Renal cortex interstitium (tissue), 11 donors: Measurements from ENCODE around the gene PARVB. TPM values are rescaled to one million over a fixed set of nuclear protein-coding genes. Genes with fewer than 3 reads are reported as not detected.
"Not testable (repeated sequence)": the region's sequence is repeated elsewhere in the genome, so short reads cannot be mapped to it uniquely, and the experiment has no call there.

Source experiments
- DNase-seq, 11 donors: peaks; one replicate each; pipeline ENCODE4 v3.0.0-alpha.2; 2013; ENCODE audit warnings: low read depth in 9 of 11, low spot score in 4 of 11; ENCODE audit errors: extremely low read depth in 1 of 11
- polyA plus RNA-seq, 3 donors: library from polyadenylated mRNA; unstranded; fragments of 120-200 nt; gene quantifications; one replicate each; pipeline ENCODE4 v1.2.1, GENCODE V29; 2013; ENCODE audit not compliant: insufficient read length in 3 of 3

PARVB gene
- polyA plus RNA-seq, 3 donors, result 16.2 to 21.7 (median 20.2) TPM

DNA sequence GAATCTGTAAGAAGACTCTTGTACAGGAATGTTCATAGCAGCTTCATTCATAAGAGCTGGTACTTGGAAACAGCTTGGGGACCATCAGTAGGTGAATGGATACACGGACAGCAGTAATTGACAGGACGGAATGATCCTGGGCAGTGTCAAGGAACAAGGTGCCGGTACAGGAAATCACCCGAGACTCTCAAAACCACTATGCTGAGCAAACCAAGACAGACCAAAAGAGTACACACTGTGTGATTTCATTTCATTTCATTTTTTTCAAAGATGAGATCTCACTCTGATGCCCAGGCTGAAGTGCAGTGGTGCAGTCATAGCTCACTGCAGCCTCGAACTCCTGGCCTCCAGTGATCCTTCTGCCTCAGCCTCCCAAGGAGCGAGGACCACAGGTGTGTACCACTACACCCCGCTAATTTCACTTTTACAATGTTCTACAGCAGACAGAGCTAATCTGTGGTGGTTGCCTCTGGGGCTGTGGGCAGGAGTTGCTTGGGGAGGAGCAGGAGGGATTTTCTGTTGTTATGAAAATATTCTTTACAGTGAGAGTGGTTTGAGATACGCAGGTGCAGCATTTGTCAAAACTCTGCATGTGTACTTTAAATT is 15.6 kb downstream of the PARVB start:
- no peak for DNase-seq

DNA sequence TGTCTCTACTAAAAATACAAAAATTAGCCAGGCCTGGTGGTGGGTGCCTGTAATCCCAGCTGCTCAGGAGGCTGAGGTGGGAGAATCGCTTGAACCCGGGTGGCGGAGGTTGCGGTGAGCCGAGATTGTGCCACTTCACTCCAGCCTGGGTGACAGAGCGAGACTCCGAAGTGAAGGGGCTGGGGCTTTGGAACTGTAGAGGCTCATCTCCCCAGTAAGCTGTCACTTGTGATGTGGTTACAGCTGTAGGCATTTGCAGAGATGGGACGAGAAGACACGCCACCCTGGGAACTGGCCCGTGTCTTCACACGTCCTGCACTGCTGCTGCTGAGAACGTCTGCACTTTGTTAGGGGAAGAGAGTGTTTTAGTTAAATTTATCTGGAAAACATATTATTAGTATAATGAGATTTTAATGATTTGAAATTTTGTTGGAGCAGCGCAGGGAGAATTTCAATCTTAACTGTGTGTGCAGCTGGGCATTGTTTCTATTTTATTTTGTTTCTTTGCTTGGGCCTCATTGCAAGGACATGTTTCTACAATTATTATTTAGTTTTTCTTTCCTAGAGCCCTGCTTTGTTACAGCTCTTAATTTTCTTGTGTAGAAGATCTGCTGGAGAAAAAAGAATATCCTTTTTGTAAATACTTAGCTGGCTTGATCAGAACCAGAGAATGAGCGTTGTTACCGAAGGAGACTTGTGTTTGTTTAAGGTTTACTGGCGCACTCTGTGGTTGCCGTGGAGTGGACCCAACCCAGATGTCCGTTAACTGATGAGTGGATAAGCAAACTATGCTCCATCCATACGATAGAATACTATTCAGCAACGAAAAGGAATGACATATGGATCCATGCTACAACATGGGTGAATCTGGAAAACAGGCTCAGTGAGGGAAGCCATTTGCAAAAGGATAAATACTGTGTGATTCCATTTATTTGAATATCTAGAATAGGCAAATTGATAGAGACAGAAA is 18.4 kb downstream of the PARVB start:
- no peak for DNase-seq

DNA sequence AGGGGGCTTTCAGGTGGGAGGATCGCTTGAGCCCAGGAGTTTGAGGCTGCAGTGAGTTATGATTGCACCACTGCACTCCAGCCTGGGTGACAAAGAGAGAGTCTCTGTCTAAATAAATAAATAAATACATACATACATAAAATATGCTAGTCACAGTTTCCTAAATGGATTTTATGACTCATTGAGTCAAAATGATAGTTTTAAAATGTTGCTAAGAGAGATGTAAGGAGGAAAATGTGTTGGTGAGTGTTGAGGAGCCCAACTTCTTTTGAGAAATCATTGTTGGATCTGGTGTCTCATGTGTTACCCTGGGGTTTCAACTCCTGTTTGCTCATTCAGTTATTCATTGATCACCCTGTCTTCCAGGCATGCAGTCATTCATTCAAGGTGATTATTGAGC is 21.0 kb downstream of the PARVB start:
- DNase-seq, result no peak

DNA sequence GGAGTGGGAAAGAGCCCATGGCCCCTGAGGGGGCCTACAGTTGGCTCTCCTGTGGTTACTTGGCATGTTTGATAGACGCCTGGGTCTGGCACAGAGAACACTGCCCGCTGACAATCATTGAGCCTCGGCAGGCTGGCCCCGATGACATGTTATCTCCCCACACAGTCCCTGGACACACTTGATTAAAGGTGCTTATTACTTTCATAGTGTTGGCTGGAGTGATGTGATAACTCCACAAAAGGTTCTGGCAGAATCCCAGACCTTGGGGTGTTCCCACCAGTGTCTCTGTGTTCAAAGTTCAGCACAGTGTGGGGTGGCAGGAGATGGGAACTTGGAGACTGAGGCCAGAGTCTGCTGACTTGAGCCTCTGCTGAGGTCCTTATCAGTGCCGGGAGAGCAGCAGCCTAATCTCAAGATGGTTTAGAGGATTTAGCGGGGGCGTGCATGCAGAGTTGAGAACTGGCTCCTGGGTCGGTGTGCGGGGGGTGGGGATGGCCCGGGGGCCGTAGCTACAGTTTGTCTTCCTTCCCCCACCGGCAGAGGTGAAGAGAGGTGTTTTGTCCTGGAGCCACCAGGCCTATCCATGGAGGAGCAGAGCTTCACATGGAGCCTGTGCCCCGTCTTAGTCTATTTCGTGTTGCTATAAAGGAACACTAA is 22.5 kb downstream of the PARVB start:
- DNase-seq, result no peak

DNA sequence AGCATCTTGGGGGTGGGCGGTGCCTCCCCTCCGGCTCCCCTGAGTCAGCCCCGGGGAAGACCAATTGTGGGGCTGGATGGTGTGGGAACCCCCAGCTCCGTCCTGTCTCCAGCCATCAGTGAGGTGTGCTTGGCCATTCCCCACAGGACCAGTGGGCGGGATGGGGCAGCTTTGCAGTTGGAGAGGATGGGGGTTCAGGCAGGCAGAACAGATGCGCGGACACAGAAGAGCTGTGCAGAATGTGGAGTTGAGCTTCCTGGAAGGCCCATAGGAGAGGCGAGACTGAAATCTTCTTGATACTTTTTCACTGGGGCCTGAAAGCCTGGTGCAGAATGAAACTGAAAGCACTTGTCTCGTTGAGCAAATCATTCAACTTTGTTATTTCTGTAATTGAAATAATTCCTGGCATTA is 23.8 kb downstream of the PARVB start:
- no peak for DNase-seq

DNA sequence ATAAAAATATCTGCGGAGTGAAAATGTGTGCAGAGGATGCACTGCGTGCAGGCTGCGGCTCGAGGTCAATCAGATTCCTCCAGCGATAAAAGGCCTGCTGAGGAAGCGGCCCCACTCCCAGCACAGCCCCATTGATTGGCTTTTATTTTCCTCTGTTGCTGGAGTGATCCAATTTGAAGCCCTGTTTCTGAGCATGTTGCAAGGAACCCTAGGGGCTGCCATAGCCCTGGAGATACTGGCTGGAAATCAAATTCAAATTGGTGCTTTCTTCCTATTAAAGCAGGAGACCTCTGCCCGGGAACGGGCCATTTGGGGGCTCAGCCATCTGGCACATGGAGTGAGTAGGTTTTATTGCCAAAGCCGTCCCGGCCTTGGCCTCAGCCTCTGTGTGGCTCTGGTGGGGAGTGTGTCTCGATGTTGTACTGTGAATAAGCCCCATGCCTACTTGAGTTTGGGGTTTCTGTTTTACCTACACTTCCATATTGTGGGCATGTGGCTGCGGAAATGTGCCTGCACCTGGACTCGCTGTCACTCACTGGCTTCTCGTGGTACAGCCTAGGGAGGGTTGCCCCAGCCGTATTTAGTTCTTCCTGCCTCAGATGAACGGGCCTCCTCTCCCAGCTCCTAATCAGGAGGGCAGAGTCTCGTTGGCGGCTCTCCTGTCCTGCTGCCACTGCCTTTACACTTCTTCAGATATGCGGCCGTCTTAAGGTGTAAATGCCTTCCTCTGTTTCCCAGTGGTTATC is 25.6 kb downstream of the PARVB start:
- DNase-seq, result no peak

DNA sequence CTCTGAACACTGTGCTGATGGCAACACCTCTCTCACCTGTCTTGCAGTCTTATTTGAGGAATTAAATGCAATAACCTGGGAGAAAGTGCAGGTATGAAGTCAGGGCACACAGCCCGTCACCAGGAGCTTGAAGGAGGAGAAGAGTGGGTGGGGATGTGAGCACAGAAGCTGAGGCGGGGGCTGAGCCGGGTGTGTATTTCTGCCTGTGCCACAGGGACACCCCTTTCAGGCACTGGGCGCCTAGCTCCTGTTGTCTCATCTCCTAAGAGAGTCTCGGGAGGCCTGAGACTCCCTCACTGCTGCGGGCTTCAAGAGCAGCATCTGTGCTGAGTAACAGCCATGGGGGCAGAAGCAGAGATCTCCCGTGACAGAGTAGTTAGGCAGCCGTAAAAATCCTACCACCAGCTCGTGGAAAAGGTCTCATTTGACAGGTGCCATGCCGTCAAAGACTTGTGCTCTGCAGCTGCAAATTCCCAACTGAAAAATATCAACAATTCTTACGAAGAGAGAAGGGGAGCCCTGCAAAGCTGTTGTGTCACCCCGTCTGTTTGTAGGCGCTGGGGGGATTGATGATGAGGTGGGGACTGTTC is 26.8 kb downstream of the PARVB start:
- no peak for DNase-seq

DNA sequence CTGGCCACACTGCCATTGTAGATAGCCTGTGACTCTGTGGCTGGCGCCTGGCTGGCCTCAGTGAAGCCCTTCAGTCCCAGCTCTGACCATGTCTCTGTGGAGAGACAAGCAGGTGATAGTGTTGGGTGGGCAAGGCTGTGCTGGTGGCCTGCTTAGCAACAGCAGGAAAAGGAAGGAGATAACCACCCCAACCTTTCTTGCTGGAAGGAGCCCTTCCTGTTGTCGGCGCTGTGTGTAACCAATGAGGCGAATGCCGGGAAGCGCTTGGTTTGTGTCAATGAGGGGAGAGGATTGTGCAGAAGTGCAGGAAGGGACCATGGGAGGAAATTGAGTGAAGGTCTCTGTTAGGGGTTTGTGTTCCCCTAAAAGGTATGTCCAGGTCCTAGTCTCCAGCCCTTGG is 27.3 kb downstream of the PARVB start:
- no peak for DNase-seq

DNA sequence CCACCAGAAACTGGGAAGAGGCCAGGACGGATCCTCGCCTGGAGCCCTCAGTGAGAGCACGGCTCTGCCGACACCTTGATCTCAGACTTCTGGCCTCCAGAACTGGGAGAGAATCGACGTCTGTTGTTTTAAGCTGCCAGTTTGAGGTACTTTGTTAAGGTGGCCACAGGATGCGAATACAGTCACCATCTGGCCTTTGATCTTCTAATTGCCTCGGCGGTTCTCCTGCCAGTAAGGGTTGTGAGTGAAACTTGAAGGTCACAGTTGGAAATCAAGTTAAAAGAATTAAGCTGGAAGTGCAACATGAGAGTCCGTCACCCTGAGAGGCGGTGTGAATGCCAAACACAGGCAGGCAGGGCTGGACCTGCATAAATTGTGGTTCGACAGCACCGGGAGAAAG is 27.9 kb downstream of the PARVB start:
- no peak for DNase-seq

DNA sequence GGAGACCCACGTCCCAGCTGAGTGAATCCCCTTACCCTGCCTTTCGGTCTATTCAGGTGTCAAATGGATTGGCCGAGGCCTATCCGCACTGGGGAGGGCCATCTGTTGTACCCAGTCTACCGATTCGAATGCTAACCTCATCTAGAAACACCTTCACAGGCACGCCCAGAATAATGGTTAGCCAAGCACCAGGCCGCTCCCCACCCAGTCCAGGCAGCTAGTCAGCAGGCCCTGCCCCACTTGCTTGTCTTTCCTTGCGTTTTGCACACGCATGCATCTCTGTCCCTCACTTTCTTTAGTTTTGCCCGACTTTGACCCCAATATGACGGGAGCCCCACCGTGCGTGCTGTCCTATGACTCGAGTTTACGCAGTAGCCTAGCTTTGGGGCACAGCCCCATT is 31.7 kb downstream of the PARVB start:
- DNase-seq, result no peak

DNA sequence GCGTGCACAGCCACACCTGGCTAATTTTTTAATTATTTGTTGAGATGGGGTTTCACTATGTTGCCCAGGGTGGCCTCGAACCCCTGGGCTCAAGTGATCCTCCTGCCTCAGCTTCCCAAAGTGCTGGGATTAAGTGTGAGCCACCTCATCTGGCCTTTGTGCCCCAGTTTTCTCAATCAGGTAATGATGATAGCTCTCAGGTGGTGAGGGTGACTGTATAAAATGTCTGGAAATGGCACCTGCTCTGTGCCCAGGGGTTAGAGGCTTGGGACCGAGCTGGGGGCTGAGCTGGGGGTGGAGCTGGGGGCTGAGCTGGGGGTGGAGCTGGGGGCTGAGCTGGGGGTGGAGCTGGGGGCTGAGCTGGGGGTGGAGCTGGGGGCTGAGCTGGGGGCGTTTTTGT is 32.5 kb downstream of the PARVB start:
- not testable (repeated sequence) for DNase-seq

DNA sequence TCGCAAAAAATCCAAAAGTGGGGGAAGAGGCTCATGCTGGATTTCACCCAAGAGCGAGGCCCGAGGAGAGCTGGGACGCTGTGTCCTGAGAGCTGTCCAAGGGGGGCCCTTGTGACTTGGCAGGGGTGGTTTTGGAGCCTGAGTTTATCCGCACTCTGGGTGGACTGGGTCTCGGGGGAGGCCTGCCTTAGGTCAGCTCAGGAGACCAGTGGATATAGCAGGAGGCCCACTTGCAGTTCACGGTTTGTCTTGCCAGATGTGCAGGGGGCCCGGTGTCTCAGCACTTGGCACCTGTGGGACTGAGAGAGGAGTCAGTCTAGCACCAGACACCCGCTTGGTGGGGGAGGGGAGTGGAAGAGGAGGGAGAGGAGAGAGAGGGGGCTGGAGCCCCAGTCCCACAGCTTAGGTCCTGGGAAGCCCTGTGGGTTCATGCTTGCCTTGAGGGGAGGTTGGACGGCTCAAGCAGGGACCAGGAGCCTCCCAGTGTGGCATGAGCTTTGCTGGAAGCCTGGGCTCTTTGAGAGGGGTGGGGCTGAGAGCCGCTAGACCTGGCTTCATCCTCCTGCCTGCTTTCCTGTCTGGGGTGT is 33.4 kb downstream of the PARVB start:
- no peak for DNase-seq

DNA sequence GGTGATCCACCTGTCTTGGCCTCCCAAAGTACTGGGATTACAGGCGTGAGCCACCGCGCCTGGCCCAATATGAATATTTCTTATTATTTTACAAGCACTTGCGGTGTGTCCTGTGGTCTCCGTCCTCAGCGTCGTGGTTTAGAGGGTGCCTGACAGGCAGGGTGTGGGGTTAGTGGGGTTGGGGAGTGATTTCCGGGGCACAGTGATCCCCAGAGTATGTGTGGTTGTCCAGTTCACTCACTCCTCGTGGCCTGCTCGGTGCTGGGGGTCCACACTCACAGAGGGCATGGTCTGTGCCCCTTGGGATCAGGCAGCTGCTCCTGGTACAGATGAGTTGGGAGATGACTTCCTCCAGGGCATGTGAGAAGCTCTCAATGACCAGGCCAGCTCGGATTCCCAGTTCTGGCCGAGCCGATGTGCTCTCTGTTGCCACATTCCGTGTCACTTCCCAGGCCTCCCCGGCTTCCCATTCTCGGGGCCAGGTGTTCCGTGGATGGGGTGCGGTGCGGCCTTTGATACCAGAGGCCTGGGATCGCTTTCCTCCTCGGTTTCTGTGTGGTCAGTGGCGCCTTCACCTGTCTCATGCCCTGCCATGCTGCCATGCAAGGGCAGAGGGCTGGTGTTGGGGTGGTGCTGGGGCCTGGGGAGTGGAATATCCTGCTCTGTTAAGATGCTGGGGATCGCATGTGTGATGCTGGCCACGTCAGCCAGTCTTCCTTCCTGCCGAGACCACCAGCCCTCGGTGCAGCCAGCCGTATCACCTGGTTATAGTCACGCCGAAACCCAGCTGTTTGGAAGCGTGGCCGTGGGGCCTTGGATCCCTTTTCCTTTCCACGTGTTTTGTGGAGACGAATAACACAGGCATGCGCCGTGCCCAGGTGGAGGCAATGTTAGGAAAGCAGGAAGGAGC is 39.6 kb downstream of the PARVB start:
- no peak for DNase-seq

DNA sequence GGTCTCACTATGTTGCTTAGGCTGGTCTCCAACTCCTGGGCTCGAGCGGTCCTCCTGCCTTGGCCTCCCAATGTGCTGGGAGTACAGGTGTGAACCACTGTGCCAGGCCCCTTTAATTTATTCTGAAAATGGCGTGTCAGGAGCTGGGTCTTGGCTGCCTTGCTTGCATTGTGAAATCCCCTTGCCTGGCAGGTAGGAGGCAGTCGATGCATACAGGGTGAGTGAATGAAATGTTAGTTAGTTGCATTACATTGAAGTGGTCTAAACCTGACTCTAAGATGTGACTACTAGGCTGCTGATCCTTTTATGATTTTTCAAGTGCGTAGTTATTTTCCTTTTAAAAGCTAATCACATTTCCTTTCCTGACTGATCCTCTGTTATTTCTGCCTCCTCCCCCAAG is 42.9 kb downstream of the PARVB start:
- no peak for DNase-seq

DNA sequence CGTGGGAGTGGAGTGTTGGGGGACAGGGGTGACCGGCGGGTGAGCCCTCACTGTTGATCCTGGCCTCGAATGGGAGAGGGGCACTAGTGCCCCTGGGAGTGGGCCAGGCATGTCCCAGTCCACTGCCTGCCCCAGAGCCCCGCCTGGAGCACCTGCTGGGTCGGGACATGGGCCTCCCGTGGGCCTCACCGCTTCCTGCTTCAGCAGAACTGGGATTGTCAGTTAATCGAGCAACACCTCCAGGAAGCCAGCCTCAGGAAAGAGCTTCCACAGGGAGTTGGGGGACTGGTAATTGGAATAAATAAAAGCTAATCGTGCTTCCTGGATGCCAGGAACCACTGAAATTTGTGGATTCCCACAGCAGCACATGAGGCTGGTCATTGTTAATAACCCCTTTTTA is 43.8 kb downstream of the PARVB start:
- DNase-seq, result no peak

DNA sequence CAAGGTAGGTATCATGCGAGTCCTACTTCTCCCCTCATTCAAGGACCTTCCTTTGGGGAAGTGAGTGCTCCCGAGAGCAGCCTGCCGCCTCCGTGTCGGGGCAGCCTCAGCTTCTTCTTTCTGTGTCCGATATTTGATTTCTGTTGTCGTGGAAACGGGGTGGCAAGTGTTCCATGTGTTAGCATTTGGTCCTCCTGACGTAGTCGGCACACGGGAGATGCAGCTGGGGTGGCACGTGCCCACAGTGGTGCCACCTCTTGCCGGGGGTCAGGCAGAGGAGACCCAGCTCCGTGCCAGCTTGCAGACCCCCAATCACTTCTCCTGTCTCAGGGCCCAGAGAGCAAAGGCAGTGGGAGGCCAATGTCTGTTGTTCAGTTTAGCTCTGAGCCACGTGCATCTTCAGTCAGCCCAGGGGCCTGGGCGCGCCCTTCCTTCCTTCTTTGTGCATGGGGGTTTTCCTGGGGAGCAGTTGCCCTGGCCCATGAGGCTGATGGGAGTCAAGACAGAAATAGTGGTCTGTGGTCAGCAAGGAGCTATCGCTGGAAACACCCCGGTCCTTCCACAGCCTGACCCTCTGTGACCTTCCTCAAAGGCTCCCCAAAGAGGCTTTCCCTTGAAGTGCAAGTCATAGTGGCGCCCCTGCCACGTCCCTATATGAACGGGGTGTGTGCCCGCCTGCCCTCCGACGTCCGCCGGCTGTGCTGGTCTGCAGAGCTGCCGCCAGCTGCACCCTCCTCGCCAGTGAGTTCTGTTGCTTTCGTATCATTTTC is 44.5 kb downstream of the PARVB start:
- no peak for DNase-seq

DNA sequence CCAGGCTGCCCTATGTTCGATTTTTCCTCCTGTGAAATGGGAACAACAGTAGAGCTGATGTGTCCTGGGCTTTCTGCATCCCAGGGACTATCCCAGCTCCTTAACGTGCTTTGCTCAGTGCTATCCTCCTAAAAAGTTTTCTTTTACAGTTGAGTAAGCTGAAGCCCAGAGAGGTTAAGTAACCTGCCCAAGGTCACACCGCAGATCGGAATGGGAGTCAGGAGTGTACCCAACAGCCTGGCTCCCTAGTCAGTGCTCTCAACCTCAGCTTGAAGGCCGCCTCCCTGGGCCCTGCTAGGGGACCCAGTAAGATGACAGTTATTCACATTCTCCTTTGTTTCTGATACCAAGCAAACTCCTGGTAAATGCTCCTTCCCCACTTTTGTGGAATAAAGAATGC is 45.9 kb downstream of the PARVB start:
- no peak for DNase-seq
